Neural crest cell (in vitro differentiated cells): ENCODE results near the gene HPS5. TPM values are rescaled to one million over a fixed set of nuclear protein-coding genes. Genes with fewer than 3 reads are reported as not detected.
A peak's percentile ranks its signal among the peaks of the same experiment; 100 is the strongest.

Experiments
- DNase-seq: peaks from one replicate; pipeline ENCODE4 v3.0.0; 2021; ENCODE audit warnings: low read depth, mixed read lengths, low spot score
- H3K27ac Mint-ChIP-seq: one replicate; pipeline ENCODE4 v1.8.0; 2021; ENCODE audit warnings: mild to moderate bottlenecking, mixed read lengths; ENCODE audit not compliant: unreplicated experiment
- H3K27me3 Mint-ChIP-seq: 2 replicates; pipeline ENCODE4 v1.8.0; 2021; ENCODE audit warnings: low read depth, mild to moderate bottlenecking, mixed read lengths
- H3K36me3 Mint-ChIP-seq: 2 replicates; pipeline ENCODE4 v1.8.0; 2021; ENCODE audit warnings: low read depth, mild to moderate bottlenecking, mixed read lengths
- H3K4me1 Mint-ChIP-seq: 2 replicates; pipeline ENCODE4 v1.8.0; 2021; ENCODE audit warnings: mixed read lengths
- H3K4me3 Mint-ChIP-seq: one replicate; pipeline ENCODE4 v1.8.0; 2021; ENCODE audit warnings: mild to moderate bottlenecking, mixed read lengths
- H3K9me3 Mint-ChIP-seq: 2 replicates; pipeline ENCODE4 v1.8.0; 2021; ENCODE audit warnings: mixed read lengths
- total RNA-seq: library from RNA; stranded (reverse); gene quantifications from 2 replicates; pipeline ENCODE4 v1.2.1, GENCODE V29; 2021
- TF ChIP-seq, protein P1 (sequence below): fragments of 200-600 bp; sonication (generic); conservative IDR thresholded peaks from 2 replicates; pipeline ENCODE4 v1.5.0; 2021; ENCODE audit warnings: antibody characterized with exemption, mild to moderate bottlenecking

The HPS5 gene
- total RNA-seq, 1 donor from 2014 or later: 24.2 TPM

DNA sequence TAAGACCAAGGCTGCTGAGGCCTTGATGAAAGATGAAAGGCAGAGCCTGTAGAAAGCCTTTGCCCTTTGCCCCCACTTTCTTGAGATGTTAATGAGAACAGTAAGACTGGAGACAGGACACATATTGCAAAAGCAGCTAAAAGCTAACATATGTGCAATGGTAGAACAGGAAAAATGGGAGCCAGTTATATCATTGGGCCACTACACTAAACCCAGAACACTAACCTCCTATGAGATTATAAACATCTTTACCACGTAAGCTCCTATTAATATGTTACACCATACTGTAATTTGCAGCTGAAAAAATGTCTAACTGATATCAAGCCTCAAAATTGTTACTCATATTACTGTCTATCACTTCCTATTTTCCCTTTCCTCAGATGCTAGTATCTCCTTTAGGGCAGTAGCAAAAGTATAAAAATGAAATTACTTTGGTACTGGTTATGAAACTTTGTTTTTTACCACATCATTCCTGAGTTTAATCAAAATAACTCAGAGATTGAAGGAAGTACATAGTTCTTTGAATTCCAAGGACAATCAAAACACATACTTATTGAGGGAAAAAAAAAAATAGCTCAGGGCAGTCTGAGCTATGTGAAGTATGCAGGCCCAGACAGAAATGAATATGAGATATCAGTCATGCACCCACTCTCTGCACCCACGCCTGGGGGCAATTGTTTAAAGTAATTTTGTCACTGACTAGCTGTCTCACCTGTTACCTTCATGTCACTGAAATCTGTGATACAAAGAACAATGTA lies 9.1 kb downstream of the HPS5 start:
- Mint-ChIP-seq H3K4me1 (peaks cover 19% of the 10 kb centered on the region), H3K36me3 (peaks cover 2% of the 10 kb centered on the region), H3K27me3 (no peaks in the 10 kb centered on the region), H3K4me3 (peak overlapping the region; percentile 12), H3K9me3 (no peaks in the 10 kb centered on the region), H3K27ac (peak overlapping the region; percentile 79)
- DNase-seq: no peak
- TF ChIP-seq, protein P1, sequence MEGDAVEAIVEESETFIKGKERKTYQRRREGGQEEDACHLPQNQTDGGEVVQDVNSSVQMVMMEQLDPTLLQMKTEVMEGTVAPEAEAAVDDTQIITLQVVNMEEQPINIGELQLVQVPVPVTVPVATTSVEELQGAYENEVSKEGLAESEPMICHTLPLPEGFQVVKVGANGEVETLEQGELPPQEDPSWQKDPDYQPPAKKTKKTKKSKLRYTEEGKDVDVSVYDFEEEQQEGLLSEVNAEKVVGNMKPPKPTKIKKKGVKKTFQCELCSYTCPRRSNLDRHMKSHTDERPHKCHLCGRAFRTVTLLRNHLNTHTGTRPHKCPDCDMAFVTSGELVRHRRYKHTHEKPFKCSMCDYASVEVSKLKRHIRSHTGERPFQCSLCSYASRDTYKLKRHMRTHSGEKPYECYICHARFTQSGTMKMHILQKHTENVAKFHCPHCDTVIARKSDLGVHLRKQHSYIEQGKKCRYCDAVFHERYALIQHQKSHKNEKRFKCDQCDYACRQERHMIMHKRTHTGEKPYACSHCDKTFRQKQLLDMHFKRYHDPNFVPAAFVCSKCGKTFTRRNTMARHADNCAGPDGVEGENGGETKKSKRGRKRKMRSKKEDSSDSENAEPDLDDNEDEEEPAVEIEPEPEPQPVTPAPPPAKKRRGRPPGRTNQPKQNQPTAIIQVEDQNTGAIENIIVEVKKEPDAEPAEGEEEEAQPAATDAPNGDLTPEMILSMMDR: no peak

DNA sequence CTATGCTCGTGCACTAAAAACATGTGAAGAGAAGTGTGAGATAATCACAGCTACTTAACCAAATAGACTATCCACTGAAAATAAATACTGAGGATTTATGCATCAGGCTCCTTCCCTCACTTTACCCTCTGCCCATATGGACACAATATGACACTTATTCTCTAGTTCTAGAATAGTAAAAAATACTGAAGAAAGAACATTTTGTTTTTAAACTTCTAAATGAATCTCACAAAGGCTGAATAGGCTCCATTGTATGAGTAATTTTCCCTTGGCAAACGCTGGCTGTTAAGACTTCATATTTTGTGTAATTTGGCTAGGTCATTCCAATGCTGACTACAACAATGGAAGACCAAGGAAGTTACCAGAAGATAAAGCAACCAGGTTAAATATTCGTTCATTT lies 9.9 kb downstream of the HPS5 start:
- Mint-ChIP-seq H3K27ac (peak overlapping the region; percentile 79), H3K27me3 (no peaks in the 10 kb centered on the region), H3K4me1 (peaks cover 19% of the 10 kb centered on the region), H3K4me3 (peak overlapping the region; percentile 5), H3K9me3 (no peaks in the 10 kb centered on the region), H3K36me3 (peaks cover 2% of the 10 kb centered on the region)
- TF ChIP-seq, protein P1: no peak
- DNase-seq: no peak

DNA sequence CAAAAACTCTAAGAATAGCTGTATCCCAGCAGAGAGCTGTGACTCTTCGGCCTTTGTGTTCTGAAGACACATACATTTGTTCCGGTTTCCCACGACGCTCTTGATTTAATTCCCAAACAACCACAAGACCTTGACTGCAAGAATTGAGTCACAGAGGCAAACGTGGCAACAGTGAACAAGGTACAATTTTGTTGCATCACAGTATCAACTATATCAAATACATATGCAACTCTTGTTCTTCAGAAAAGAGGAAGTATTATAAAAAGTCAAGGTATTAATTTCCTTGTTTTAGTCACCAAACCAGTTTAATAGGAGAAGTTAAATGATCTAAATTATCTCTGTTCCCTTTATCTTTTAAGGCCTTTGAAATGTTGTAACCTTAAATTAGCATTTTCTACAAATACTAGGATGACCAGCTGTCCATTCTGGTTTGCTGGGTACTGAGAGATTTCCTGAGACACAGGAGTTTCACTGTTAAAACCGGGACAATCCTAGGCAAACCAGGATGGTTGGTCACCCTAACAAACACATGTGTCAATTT lies 11.1 kb downstream of the HPS5 start:
- peaks cover 19% of the 10 kb centered on the region for H3K4me1 Mint-ChIP-seq
- no peak overlapping the region for H3K27ac Mint-ChIP-seq
- TF ChIP-seq, protein P1: no peak
- no peaks in the 10 kb centered on the region for H3K27me3 Mint-ChIP-seq
- no peak for DNase-seq
- no peak overlapping the region for H3K4me3 Mint-ChIP-seq
- H3K9me3 Mint-ChIP-seq: no peaks in the 10 kb centered on the region
- H3K36me3 Mint-ChIP-seq: peaks cover 6% of the 10 kb centered on the region

DNA sequence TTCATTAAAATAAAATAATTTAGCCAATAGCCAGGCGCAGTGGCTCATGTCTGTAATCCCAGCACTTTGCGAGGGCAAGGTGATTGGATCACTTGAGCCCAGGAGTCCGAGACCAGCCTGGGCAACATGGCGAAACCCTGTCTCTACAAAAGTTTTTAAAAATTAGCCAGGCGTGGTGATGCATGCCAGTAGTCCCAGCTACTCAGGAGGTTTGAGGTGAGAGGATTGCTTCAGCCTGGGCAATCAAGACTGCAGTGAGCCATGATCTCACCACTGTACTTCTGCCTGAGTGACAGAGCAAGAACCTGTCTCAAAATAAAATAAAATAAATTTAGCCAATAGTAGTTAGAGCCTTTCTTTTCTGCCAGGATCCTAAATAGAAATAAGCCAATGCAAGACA lies 12.2 kb downstream of the HPS5 start:
- no peak for DNase-seq
- Mint-ChIP-seq H3K27ac (no peak overlapping the region), H3K4me3 (no peak overlapping the region), H3K9me3 (no peaks in the 10 kb centered on the region), H3K27me3 (no peaks in the 10 kb centered on the region), H3K4me1 (peaks cover 19% of the 10 kb centered on the region), H3K36me3 (peaks cover 8% of the 10 kb centered on the region)
- TF ChIP-seq, protein P1: no peak

DNA sequence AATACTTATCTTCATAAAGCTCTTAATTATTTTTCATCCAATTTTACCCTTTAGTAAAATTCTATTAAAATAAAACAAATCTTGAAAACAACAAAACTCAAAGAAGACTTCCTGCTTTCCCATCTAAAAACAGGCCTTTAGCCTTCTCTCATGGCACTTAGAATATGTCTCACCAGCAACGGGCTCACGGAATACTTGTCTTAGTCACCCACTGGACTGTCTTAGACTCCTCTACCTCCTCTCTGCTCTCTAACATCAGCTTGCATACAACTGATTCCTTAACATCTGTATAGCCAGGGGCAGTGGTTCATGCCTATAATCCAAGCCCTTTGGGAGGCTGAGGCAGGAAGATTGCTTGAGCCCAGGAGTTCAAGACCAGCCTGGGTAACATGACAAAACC lies 13.7 kb downstream of the HPS5 start:
- Mint-ChIP-seq H3K27me3 (no peaks in the 10 kb centered on the region), H3K27ac (no peak overlapping the region), H3K4me1 (peaks cover 17% of the 10 kb centered on the region), H3K36me3 (peaks cover 8% of the 10 kb centered on the region), H3K9me3 (no peaks in the 10 kb centered on the region), H3K4me3 (no peak overlapping the region)
- DNase-seq: no peak
- TF ChIP-seq, protein P1: no peak
